ENCODE results near the gene EML4.
"Not testable (repeated sequence)": the region's sequence is repeated elsewhere in the genome, so short reads cannot be mapped to it uniquely, and the experiment has no call there.

EML4 gene

DNA sequence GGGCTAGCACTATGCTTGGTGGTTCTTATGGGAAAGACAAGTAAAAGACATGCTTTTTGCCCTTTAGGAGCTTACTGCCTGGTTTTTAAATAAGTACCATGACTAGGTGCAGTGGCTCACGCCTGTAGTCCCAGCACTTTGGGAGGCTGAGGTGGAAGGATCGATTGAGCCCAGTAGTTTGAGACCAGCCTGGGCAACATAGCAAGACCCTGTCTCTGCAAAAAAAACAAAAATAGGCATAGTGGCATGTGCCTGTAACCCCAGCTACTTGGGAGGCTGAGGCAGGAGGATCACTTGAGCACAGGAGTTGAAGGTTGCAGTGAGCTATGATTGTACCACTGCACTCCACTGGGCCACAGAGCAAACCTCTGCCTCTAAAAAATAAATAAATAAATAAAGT lies 4.3 kb downstream of the EML4 start:
- not testable (repeated sequence) for DNase-seq

DNA sequence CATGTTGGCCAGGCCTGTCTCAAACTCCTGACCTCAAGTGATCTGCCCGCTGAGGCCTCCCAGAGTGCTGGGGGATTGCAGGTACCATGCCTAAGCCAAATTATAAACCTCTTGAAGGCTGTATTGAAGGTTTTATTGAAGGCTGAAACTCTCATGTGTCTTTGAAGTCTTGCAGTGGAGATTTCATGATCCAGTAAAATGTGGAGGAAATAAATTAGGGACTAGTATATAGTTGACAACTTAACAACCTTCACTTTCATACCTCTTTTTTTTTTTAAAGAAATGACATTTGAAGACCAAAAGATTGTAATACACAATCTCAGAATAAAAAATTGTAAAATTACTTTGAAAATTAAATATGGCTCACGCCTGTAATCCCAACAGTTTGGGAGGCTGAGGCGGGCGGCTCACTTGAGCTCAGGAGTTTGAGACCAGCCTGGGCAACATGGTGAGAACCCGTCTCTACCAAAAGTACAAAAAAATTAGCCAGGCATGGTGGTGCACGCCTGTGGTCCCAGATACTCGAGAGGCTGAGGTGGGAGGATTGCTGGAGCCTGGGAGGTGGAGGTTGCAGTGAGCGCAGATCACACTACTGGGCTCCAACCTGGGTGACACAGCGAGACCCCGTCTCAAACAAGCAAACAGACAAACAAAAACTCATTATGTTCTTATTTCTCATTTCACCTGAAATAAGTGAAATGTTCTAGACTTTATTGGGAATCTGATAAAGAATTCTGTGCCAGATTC lies 8.0 kb downstream of the EML4 start:
- no peak for DNase-seq

GRCh38 chr2:42178335-42178734 lies 9.2 kb downstream of the EML4 start:
- DNase-seq = no peak

GRCh38 chr2:42180300-42180699 lies 11.1 kb downstream of the EML4 start:
- DNase-seq = no peak

GRCh38 chr2:42182654-42183308 lies 13.6 kb downstream of the EML4 start:
- DNase-seq = no peak

DNA sequence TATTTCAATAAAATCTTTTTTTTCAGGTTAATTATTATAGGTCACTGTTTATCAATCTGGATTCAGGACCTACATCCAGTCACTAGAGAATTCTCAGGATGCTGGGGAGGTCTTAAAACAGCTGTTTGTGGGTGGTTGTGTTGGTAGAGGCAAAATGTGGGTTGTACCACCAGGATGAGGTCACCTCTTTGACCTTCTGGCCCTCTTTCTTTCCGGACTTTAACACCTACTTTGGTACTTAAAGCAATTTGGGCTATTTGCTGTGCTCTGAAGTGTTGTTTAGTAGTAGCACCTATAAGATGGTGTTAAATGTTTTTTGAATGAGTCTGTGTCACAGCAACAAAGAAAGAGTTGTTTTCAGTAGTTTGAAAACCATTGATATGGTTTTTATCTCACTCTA lies 14.6 kb downstream of the EML4 start:
- no peak for DNase-seq

GRCh38 chr2:42184346-42184745 lies 15.2 kb downstream of the EML4 start:
- no peak for DNase-seq

GRCh38 chr2:42185220-42185921 lies 16.2 kb downstream of the EML4 start:
- DNase-seq = no peak

GRCh38 chr2:42186366-42186765 lies 17.2 kb downstream of the EML4 start:
- DNase-seq = no peak

- DNase-seq = no peak
Observed at GRCh38 chr2:42186945-42187632, 17.9 kb downstream of the EML4 start.

GRCh38 chr2:42187886-42188285 lies 18.7 kb downstream of the EML4 start:
- DNase-seq = no peak

- no peak for DNase-seq
Observed at GRCh38 chr2:42189235-42189566, 20.0 kb downstream of the EML4 start.

DNA sequence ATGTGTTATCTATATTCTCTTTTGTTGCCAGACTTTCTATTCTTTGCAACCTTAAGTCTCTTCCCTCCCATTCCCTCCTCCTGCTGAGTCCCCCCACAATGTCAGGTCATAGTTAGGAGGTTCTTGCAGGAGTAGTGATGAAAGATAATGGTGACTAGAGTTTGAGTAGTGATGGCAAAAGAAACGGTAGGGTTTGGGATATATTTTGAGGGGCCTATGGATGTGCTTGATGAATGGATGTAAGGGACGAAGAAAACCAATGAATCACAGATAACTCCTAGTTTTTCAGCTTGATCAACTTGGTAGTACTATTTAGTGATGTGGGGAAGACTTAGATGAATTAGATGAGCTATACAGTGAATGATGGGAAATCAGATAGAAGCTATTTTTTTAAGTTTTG lies 21.0 kb downstream of the EML4 start:
- DNase-seq = no peak

DNA sequence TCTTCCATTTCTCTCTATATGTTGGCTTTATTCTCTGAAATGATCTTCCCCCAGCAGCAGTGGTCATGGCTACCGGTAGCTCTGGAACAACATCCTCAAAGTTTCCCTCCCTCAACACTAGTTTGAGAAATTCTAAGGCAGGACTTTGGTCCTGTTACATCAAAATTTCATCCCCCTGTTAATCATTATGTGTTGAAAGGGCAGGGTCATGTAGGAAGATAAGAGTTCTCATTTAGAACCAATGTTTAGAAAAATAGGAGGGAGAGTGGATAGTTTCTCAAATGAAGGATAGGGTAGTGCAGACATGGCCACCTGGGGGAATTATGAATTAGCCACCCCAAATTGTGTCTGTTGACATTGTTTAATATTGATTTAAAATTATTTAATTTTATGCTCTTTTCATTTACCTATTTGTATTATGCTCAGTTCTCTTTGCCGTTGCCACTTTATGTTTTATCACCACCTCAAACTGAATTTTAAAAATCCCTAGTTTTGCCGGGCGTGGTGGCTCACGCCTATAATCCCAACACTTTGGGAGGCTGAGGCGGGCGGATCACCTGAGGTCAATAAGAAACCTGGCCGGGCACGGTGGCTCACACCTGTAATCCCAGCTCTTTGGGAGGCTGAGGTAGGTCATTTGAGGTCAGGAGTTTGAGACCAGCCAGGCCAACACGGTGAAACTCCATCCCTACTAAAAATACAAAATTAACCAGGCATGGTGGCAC lies 22.3 kb downstream of the EML4 start:
- no peak for DNase-seq

GRCh38 chr2:42192010-42192373 lies 22.8 kb downstream of the EML4 start:
- no peak for DNase-seq

DNA sequence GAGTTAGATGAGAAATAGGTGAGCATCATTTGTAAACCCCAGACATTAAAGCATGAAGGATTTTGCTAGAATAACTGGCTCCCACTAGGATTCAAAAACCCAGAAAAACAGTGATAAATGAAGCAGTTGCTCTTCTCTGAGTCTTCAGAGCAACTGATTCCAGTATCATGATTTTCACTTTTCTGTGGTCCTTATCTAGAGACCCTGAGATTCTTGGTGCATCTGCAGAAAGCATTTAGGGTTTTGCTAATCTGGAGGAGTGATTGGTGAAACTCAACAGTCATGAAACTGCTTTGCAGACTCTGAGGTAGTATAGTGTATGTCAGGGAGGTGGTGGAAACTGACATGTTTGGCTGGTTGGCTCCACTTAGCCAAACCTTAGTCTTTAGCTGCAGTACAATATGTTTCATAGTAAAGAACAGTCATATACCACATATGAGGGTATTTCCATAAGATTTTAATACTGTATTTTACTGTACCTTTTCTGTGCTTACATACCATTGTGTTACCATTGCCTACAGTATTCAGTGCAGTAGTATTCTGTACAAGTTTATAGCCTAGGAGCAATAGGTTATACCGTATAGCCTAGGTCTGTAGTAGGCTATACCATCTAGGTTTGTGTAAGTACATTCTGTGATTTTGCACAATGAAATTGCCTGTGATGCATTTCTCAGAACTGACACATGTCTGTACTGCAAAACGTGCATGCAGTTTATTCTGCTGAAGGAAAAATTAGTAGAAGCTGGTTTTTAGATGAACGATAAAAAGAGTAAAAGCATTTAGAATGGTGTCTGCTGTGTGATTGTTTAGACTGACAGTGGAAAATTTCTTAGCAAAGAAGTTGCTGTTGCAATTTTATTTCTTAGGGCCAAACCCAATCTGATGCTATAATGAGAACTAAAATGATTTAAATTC lies 23.8 kb downstream of the EML4 start:
- no peak for DNase-seq

DNA sequence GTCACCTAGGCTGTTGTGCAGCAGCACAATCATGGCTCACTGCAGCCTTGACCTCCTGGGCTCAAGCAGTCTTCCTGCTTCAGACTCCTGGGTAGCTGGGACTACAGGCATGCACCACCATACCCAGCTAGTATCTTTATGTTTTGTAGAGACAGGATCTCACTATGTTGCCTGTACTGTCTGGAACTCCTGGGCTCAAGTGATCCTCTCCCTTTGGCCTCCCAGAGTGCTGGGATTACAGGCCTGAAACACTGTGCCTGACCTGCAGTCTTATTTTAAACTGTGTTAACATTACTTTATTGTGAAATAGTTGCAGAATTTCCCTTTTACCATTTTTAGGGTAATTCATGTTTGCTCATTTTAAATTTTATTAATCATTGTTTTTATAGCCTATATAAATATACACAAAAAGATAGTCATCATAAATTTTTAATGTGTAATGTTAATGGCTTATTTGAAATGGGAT lies 24.6 kb downstream of the EML4 start:
- no peak for DNase-seq

DNA sequence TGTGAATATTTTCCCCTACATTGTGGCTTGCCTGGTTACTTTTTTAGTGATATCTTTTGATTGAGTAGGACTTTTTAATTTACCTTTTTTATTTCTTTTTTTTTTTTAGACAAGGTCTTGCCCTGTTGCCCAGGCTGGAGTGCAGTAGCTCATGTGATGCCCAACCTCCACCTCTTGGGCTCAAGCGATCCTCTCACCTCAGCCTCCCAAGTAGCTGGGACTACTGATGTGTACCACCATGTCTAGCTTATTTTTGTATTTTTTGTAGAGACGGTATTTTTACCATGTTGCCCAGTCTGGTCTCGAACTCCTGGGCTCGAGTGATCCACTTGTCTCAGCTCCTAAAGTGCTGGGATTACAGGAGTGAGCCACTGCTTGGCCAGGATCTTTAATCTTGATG lies 25.3 kb downstream of the EML4 start:
- no peak for DNase-seq

GRCh38 chr2:42195559-42195958 lies 26.4 kb downstream of the EML4 start:
- DNase-seq = no peak

DNA sequence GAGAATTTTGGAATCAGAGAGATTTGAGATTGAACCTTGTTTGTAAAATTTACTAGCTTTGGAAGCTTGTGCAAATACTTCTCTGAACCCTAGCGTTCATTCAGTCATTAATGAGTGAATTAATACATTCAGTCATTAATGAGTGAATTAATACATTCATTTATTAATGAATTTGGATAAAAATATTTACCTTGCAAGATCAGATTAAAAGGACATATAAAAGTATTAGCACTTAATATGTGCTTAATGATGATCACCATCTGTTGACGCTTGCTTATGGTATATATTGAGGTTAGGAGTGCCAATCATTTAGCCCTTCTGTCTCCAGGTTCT lies 26.9 kb downstream of the EML4 start:
- no peak for DNase-seq

- DNase-seq = peak; percentile 24
Observed at GRCh38 chr2:42196403-42197267, 27.5 kb downstream of the EML4 start.
